HepG2 (cell line): ENCODE results near the gene SULT1E1. TPM values are rescaled to one million over a fixed set of nuclear protein-coding genes. Genes with fewer than 3 reads are reported as not detected.

Source experiments
- ATF7 ChIP-seq, 2 experiments: fragments of 450-650 bp in 1 of 2; sonication (generic) in 1 of 2; formaldehyde crosslinking in 1 of 2; IDR thresholded peaks; 2 replicates each; pipeline versions ENCODE4 v1.4.0 to v1.6.1; 2016 to 2020; ENCODE audit warnings: antibody characterized with exemption in 1 of 2, mild to moderate bottlenecking in 1 of 2, missing genetic modification reagents in 1 of 2
- BORCS8-MEF2B ChIP-seq: sonication (generic); formaldehyde crosslinking; IDR thresholded peaks from 2 replicates; pipeline ENCODE4 v1.8.0; 2022; ENCODE audit warnings: mild to moderate bottlenecking, missing genetic modification reagents
- HIC2 ChIP-seq: sonication (generic); formaldehyde crosslinking; IDR thresholded peaks from 2 replicates; pipeline ENCODE4 v1.9.0; 2022; ENCODE audit warnings: low read depth, missing genetic modification reagents
- PAX8 ChIP-seq: sonication (generic); formaldehyde crosslinking; IDR thresholded peaks from 2 replicates; pipeline ENCODE4 v1.8.0; 2022; ENCODE audit warnings: mild to moderate bottlenecking, missing genetic modification reagents, borderline replicate concordance
- POLR2AphosphoS5 ChIP-seq: IDR thresholded peaks from 2 replicates; pipeline ENCODE4 v1.6.1; 2012; ENCODE audit warnings: low read depth, low read length
- ZNF407 ChIP-seq: sonication (generic); formaldehyde crosslinking; IDR thresholded peaks from one replicate; pipeline ENCODE4 v1.5.1; 2020; ENCODE audit warnings: mild to moderate bottlenecking, missing genetic modification reagents; ENCODE audit errors: not compliant biosample characterization
- ZNF552 ChIP-seq: sonication (generic); formaldehyde crosslinking; IDR thresholded peaks from 2 replicates; pipeline ENCODE4 v1.9.0; 2022; ENCODE audit warnings: missing genetic modification reagents, mild to moderate bottlenecking, borderline replicate concordance
- ZNF746 ChIP-seq: sonication (generic); formaldehyde crosslinking; IDR thresholded peaks from 2 replicates; pipeline ENCODE4 v1.8.0; 2022; ENCODE audit warnings: mild to moderate bottlenecking, missing genetic modification reagents
- polyA plus RNA-seq, 8 experiments: library from polyadenylated mRNA; depleted of rRNA in 3 of 8; stranded (reverse) in 7 of 8; unstranded in 1 of 8; fragments of >200 nt; fragmentation: Illumina TruSeq in 4 of 8; extraction: Trizol in 4 of 8; gene quantifications; 2 replicates each; pipeline versions ENCODE4 v1.2.1 to v1.2.3, GENCODE V29; 2011 to 2016; ENCODE audit warnings: low read depth in 4 of 8, missing spikeins in 1 of 8, mixed read lengths in 1 of 8; ENCODE audit not compliant: insufficient read depth in 1 of 8
- total RNA-seq, 5 experiments: library from RNA; depleted of rRNA; stranded (reverse); fragments of >200 nt; fragmentation: Illumina TruSeq; extraction: Trizol; gene quantifications; 2 replicates each; pipeline ENCODE4 v1.2.3, GENCODE V29; 2016; ENCODE audit warnings: low read depth in 1 of 5

SULT1E1 gene
- total and polyA plus RNA-seq, 2 of the 13 experiments (the other 11 are each of a cell fraction or from before 2014, with no cell fraction given): 1.7 to 3.9 TPM

GRCh38 chr4:69877453-69877852 is 17.5 kb upstream of the SULT1E1 start (continued):
- TF ChIP-seq ZNF407 (CRISPR knock-in tag) (no peak), ATF7 (IDR thresholded peaks at IDR 0.05) (no peak), ATF7 (CRISPR knock-in tag; IDR thresholded peaks at IDR 0.05) (no peak), ZNF552 (no peak), POLR2AphosphoS5 (no peak), ZNF746 (CRISPR knock-in tag) (no peak), HIC2 (CRISPR knock-in tag) (no peak), PAX8 (CRISPR knock-in tag) (no peak), BORCS8-MEF2B (no peak)
